PC-9 (cell line): ENCODE data around the gene MYO1F.

ENCODE experiments used
- EZH2 ChIP-seq: fragments of 200-600 bp; sonication (generic); IDR thresholded peaks from 2 replicates; pipeline ENCODE4 v1.8.0; 2017; ENCODE audit warnings: antibody characterized with exemption, low read depth
- TF ChIP-seq, protein P1 (sequence below): fragments of 200-600 bp; sonication (generic); conservative IDR thresholded peaks from 2 replicates; pipeline ENCODE4 v1.6.1; 2017; ENCODE audit warnings: mixed run types, antibody characterized with exemption, mild to moderate bottlenecking, moderate library complexity

GRCh38 chr19:8475005-8475404 lies 102.2 kb downstream of the MYO1F start:
- TF ChIP-seq, protein P1, sequence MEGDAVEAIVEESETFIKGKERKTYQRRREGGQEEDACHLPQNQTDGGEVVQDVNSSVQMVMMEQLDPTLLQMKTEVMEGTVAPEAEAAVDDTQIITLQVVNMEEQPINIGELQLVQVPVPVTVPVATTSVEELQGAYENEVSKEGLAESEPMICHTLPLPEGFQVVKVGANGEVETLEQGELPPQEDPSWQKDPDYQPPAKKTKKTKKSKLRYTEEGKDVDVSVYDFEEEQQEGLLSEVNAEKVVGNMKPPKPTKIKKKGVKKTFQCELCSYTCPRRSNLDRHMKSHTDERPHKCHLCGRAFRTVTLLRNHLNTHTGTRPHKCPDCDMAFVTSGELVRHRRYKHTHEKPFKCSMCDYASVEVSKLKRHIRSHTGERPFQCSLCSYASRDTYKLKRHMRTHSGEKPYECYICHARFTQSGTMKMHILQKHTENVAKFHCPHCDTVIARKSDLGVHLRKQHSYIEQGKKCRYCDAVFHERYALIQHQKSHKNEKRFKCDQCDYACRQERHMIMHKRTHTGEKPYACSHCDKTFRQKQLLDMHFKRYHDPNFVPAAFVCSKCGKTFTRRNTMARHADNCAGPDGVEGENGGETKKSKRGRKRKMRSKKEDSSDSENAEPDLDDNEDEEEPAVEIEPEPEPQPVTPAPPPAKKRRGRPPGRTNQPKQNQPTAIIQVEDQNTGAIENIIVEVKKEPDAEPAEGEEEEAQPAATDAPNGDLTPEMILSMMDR: no peak
- no peak for TF ChIP-seq EZH2
